Measurements from ENCODE around the gene PLEKHG1.

Gene PLEKHG1

GRCh38 chr6:150622941-150623874 lies 23.5 kb downstream of the PLEKHG1 start:
- no peaks in the 10 kb centered on the region for H3K9me3 ChIP-seq (ENCODE audit: control insufficient read depth, insufficient read depth, low read length)
- no peak overlapping the region for H3K9ac ChIP-seq (ENCODE audit: low read depth, low read length)
- H3K4me1 ChIP-seq (ENCODE audit: control insufficient read depth, insufficient read depth, low read length) = no peaks in the 10 kb centered on the region
- no peaks in the 10 kb centered on the region for H3K36me3 ChIP-seq (ENCODE audit: control insufficient read depth, insufficient read depth, low read length)
- H3K4me3 ChIP-seq (ENCODE audit: low read depth, low read length) = no peak overlapping the region
- H3K27me3 ChIP-seq (ENCODE audit: control insufficient read depth, insufficient read depth, low read length) = no peaks in the 10 kb centered on the region

- no peak overlapping the region for H3K9ac ChIP-seq (ENCODE audit: low read depth, low read length)
Observed at GRCh38 chr6:150624191-150624590, 24.5 kb downstream of the PLEKHG1 start.

GRCh38 chr6:150625927-150626326 lies 26.2 kb downstream of the PLEKHG1 start:
- Histone ChIP-seq H3K27me3 (ENCODE audit: control insufficient read depth, insufficient read depth, low read length) (no peaks in the 10 kb centered on the region), H3K36me3 (ENCODE audit: control insufficient read depth, insufficient read depth, low read length) (no peaks in the 10 kb centered on the region), H3K9me3 (ENCODE audit: control insufficient read depth, insufficient read depth, low read length) (no peaks in the 10 kb centered on the region), H3K4me3 (ENCODE audit: low read depth, low read length) (no peak overlapping the region), H3K4me1 (ENCODE audit: control insufficient read depth, insufficient read depth, low read length) (no peaks in the 10 kb centered on the region), H3K9ac (ENCODE audit: low read depth, low read length) (no peak overlapping the region)

More at GRCh38 chr6:150624191-150624590, 24.5 kb downstream of the PLEKHG1 start:
- no peak overlapping the region for H3K4me3 ChIP-seq (ENCODE audit: low read depth, low read length)
- H3K36me3 ChIP-seq (ENCODE audit: control insufficient read depth, insufficient read depth, low read length) = no peaks in the 10 kb centered on the region
- H3K4me1 ChIP-seq (ENCODE audit: control insufficient read depth, insufficient read depth, low read length) = no peaks in the 10 kb centered on the region
- no peaks in the 10 kb centered on the region for H3K9me3 ChIP-seq (ENCODE audit: control insufficient read depth, insufficient read depth, low read length)
- no peaks in the 10 kb centered on the region for H3K27me3 ChIP-seq (ENCODE audit: control insufficient read depth, insufficient read depth, low read length)

GRCh38 chr6:150627154-150627553 lies 27.5 kb downstream of the PLEKHG1 start:
- no peaks in the 10 kb centered on the region for H3K27me3 ChIP-seq (ENCODE audit: control insufficient read depth, insufficient read depth, low read length)
- no peaks in the 10 kb centered on the region for H3K36me3 ChIP-seq (ENCODE audit: control insufficient read depth, insufficient read depth, low read length)
- no peak overlapping the region for H3K4me3 ChIP-seq (ENCODE audit: low read depth, low read length)
- no peaks in the 10 kb centered on the region for H3K4me1 ChIP-seq (ENCODE audit: control insufficient read depth, insufficient read depth, low read length)
- H3K9me3 ChIP-seq (ENCODE audit: control insufficient read depth, insufficient read depth, low read length) = no peaks in the 10 kb centered on the region
- no peak overlapping the region for H3K9ac ChIP-seq (ENCODE audit: low read depth, low read length)

GRCh38 chr6:150627585-150628025 lies 27.9 kb downstream of the PLEKHG1 start:
- no peaks in the 10 kb centered on the region for H3K27me3 ChIP-seq (ENCODE audit: control insufficient read depth, insufficient read depth, low read length)
- H3K36me3 ChIP-seq (ENCODE audit: control insufficient read depth, insufficient read depth, low read length) = no peaks in the 10 kb centered on the region
- no peak overlapping the region for H3K9ac ChIP-seq (ENCODE audit: low read depth, low read length)
- no peaks in the 10 kb centered on the region for H3K4me1 ChIP-seq (ENCODE audit: control insufficient read depth, insufficient read depth, low read length)
- H3K4me3 ChIP-seq (ENCODE audit: low read depth, low read length) = no peak overlapping the region
- H3K9me3 ChIP-seq (ENCODE audit: control insufficient read depth, insufficient read depth, low read length) = no peaks in the 10 kb centered on the region

GRCh38 chr6:150628908-150629307 lies 29.2 kb downstream of the PLEKHG1 start:
- Histone ChIP-seq H3K36me3 (ENCODE audit: control insufficient read depth, insufficient read depth, low read length) (no peaks in the 10 kb centered on the region), H3K9me3 (ENCODE audit: control insufficient read depth, insufficient read depth, low read length) (no peaks in the 10 kb centered on the region), H3K4me1 (ENCODE audit: control insufficient read depth, insufficient read depth, low read length) (no peaks in the 10 kb centered on the region), H3K9ac (ENCODE audit: low read depth, low read length) (no peak overlapping the region), H3K27me3 (ENCODE audit: control insufficient read depth, insufficient read depth, low read length) (no peaks in the 10 kb centered on the region), H3K4me3 (ENCODE audit: low read depth, low read length) (no peak overlapping the region)

- Histone ChIP-seq H3K9ac (ENCODE audit: low read depth, low read length) (no peak overlapping the region), H3K27me3 (ENCODE audit: control insufficient read depth, insufficient read depth, low read length) (no peaks in the 10 kb centered on the region), H3K9me3 (ENCODE audit: control insufficient read depth, insufficient read depth, low read length) (no peaks in the 10 kb centered on the region), H3K4me1 (ENCODE audit: control insufficient read depth, insufficient read depth, low read length) (no peaks in the 10 kb centered on the region), H3K4me3 (ENCODE audit: low read depth, low read length) (no peak overlapping the region), H3K36me3 (ENCODE audit: control insufficient read depth, insufficient read depth, low read length) (no peaks in the 10 kb centered on the region)
Observed at GRCh38 chr6:150631283-150631983, 31.7 kb downstream of the PLEKHG1 start.

- Histone ChIP-seq H3K4me1 (ENCODE audit: control insufficient read depth, insufficient read depth, low read length) (no peaks in the 10 kb centered on the region), H3K36me3 (ENCODE audit: control insufficient read depth, insufficient read depth, low read length) (no peaks in the 10 kb centered on the region), H3K27me3 (ENCODE audit: control insufficient read depth, insufficient read depth, low read length) (no peaks in the 10 kb centered on the region), H3K4me3 (ENCODE audit: low read depth, low read length) (no peak overlapping the region), H3K9me3 (ENCODE audit: control insufficient read depth, insufficient read depth, low read length) (no peaks in the 10 kb centered on the region), H3K9ac (ENCODE audit: low read depth, low read length) (no peak overlapping the region)
Observed at GRCh38 chr6:150631984-150632642, 32.4 kb downstream of the PLEKHG1 start.

GRCh38 chr6:150632785-150633485 lies 33.2 kb downstream of the PLEKHG1 start:
- Histone ChIP-seq H3K36me3 (ENCODE audit: control insufficient read depth, insufficient read depth, low read length) (no peaks in the 10 kb centered on the region), H3K9ac (ENCODE audit: low read depth, low read length) (no peak overlapping the region), H3K27me3 (ENCODE audit: control insufficient read depth, insufficient read depth, low read length) (no peaks in the 10 kb centered on the region), H3K9me3 (ENCODE audit: control insufficient read depth, insufficient read depth, low read length) (no peaks in the 10 kb centered on the region), H3K4me1 (ENCODE audit: control insufficient read depth, insufficient read depth, low read length) (no peaks in the 10 kb centered on the region), H3K4me3 (ENCODE audit: low read depth, low read length) (no peak overlapping the region)

GRCh38 chr6:150633486-150633834 lies 33.8 kb downstream of the PLEKHG1 start:
- no peak overlapping the region for H3K9ac ChIP-seq (ENCODE audit: low read depth, low read length)
- no peaks in the 10 kb centered on the region for H3K9me3 ChIP-seq (ENCODE audit: control insufficient read depth, insufficient read depth, low read length)
- H3K4me3 ChIP-seq (ENCODE audit: low read depth, low read length) = no peak overlapping the region
- no peaks in the 10 kb centered on the region for H3K4me1 ChIP-seq (ENCODE audit: control insufficient read depth, insufficient read depth, low read length)
- no peaks in the 10 kb centered on the region for H3K27me3 ChIP-seq (ENCODE audit: control insufficient read depth, insufficient read depth, low read length)
- no peaks in the 10 kb centered on the region for H3K36me3 ChIP-seq (ENCODE audit: control insufficient read depth, insufficient read depth, low read length)

- H3K4me1 ChIP-seq (ENCODE audit: control insufficient read depth, insufficient read depth, low read length) = no peaks in the 10 kb centered on the region
- H3K9ac ChIP-seq (ENCODE audit: low read depth, low read length) = no peak overlapping the region
- no peaks in the 10 kb centered on the region for H3K9me3 ChIP-seq (ENCODE audit: control insufficient read depth, insufficient read depth, low read length)
- no peaks in the 10 kb centered on the region for H3K27me3 ChIP-seq (ENCODE audit: control insufficient read depth, insufficient read depth, low read length)
- H3K4me3 ChIP-seq (ENCODE audit: low read depth, low read length) = no peak overlapping the region
- H3K36me3 ChIP-seq (ENCODE audit: control insufficient read depth, insufficient read depth, low read length) = no peaks in the 10 kb centered on the region
Observed at GRCh38 chr6:150634176-150634963, 34.7 kb downstream of the PLEKHG1 start.
